Measurements from ENCODE around the gene GPSM1.

GRCh38 chr9:136344544-136345280 is 17.4 kb downstream of the GPSM1 start:
- no peak for TF ChIP-seq CTCF (conservative IDR thresholded peaks at IDR 0.05)
- no peak for TF ChIP-seq ZFX (IDR thresholded peaks at IDR 0.05)

Measured in C4-2B (cell line).